Renal cortex interstitium (tissue), 11 donors: Measurements from ENCODE around the gene GCAT. TPM values are rescaled to one million over a fixed set of nuclear protein-coding genes. Genes with fewer than 3 reads are reported as not detected.

Source experiments
- DNase-seq, 11 donors: peaks; one replicate each; pipeline ENCODE4 v3.0.0-alpha.2; 2013; ENCODE audit warnings: low read depth in 9 of 11, low spot score in 4 of 11; ENCODE audit errors: extremely low read depth in 1 of 11
- polyA plus RNA-seq, 3 donors: library from polyadenylated mRNA; unstranded; fragments of 120-200 nt; gene quantifications; one replicate each; pipeline ENCODE4 v1.2.1, GENCODE V29; 2013; ENCODE audit not compliant: insufficient read length in 3 of 3

Gene GCAT
- polyA plus RNA-seq, 3 donors: 10.4 to 17.9 (median 16.6) TPM

GRCh38 chr22:37822079-37822833, 14.5 kb downstream of the GCAT start:
- DNase-seq: no peak

GRCh38 chr22:37823134-37823985, 15.6 kb downstream of the GCAT start, which contains the start of gene GALR3:
Gene GALR3, plus strand, starts transcription at chr22:37823382. Its CDS starts 25 bp downstream, at chr22:37823407.
- no peak for DNase-seq

GRCh38 chr22:37824674-37825641, 17.2 kb downstream of the GCAT start:
- no peak for DNase-seq

- no peak for DNase-seq
Observed at GRCh38 chr22:37827056-37827455, 19.3 kb downstream of the GCAT start.

GRCh38 chr22:37830093-37830842, 22.5 kb downstream of the GCAT start:
- DNase-seq: no peak

- DNase-seq: no peak
Observed at GRCh38 chr22:37831472-37831871, 23.7 kb downstream of the GCAT start.

GRCh38 chr22:37832022-37832857, 24.5 kb downstream of the GCAT start:
- DNase-seq: no peak

GRCh38 chr22:37842015-37842793, 34.5 kb downstream of the GCAT start:
- no peak for DNase-seq

GRCh38 chr22:37843741-37844089, 36.0 kb downstream of the GCAT start:
- DNase-seq: peak in 1 of 11 donors; percentile 27

- DNase-seq: no peak
Observed at GRCh38 chr22:37844904-37845329, 37.2 kb downstream of the GCAT start.

- DNase-seq: no peak
Observed at GRCh38 chr22:37846433-37846832, 38.7 kb downstream of the GCAT start.

GRCh38 chr22:37848587-37849088, 40.9 kb downstream of the GCAT start:
- DNase-seq: peak in 2 of 11 donors; percentile 18 to 25

GRCh38 chr22:37849089-37849751, 41.5 kb downstream of the GCAT start, which contains the start of gene EIF3L:
Gene EIF3L, plus strand, starts transcription at chr22:37849419. Its CDS starts 31 bp downstream, at chr22:37849450.
- DNase-seq: peak; percentile 77 to 90 (median 87)

- DNase-seq: no peak
Observed at GRCh38 chr22:37850801-37851200, 43.1 kb downstream of the GCAT start.

GRCh38 chr22:37852418-37852817, 44.7 kb downstream of the GCAT start:
- no peak for DNase-seq

- DNase-seq: no peak
Observed at GRCh38 chr22:37854946-37855345, 47.2 kb downstream of the GCAT start.
